Ishikawa (cell line): Measurements from ENCODE around the gene MOGAT3.

Source experiments
- EP300 ChIP-seq: IDR thresholded peaks from 2 replicates; pipeline ENCODE4 v1.6.1; 2012; ENCODE audit warnings: borderline replicate concordance
- NFIC ChIP-seq: IDR thresholded peaks from 2 replicates; pipeline ENCODE4 v1.6.1; 2012
- RAD21 ChIP-seq: IDR thresholded peaks from 2 replicates; pipeline ENCODE4 v1.6.1; 2012; ENCODE audit warnings: low read depth
- TAF1 ChIP-seq: IDR thresholded peaks from 2 replicates; pipeline ENCODE4 v1.6.1; 2012; ENCODE audit warnings: low read depth, mild to moderate bottlenecking
- TEAD4 ChIP-seq: IDR thresholded peaks from 2 replicates; pipeline ENCODE4 v1.6.1; 2012

GRCh38 chr7:101179713-101180112, 21.1 kb downstream of the MOGAT3 start:
- TF ChIP-seq RAD21 (no peak), EP300 (no peak), TAF1 (no peak), TEAD4 (no peak), NFIC (no peak)
